DMS153 treated with DMSO at 0.1 percent for 48 hours (cell line): ENCODE results near the gene MYCL.

Experiments used
- DNase-seq: peaks from one replicate; lab custom pipeline; 2025; ENCODE audit not compliant: unreplicated experiment; lab: John Stamatoyannopoulos, UW

The MYCL gene, protein sequence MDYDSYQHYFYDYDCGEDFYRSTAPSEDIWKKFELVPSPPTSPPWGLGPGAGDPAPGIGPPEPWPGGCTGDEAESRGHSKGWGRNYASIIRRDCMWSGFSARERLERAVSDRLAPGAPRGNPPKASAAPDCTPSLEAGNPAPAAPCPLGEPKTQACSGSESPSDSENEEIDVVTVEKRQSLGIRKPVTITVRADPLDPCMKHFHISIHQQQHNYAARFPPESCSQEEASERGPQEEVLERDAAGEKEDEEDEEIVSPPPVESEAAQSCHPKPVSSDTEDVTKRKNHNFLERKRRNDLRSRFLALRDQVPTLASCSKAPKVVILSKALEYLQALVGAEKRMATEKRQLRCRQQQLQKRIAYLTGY

DNA sequence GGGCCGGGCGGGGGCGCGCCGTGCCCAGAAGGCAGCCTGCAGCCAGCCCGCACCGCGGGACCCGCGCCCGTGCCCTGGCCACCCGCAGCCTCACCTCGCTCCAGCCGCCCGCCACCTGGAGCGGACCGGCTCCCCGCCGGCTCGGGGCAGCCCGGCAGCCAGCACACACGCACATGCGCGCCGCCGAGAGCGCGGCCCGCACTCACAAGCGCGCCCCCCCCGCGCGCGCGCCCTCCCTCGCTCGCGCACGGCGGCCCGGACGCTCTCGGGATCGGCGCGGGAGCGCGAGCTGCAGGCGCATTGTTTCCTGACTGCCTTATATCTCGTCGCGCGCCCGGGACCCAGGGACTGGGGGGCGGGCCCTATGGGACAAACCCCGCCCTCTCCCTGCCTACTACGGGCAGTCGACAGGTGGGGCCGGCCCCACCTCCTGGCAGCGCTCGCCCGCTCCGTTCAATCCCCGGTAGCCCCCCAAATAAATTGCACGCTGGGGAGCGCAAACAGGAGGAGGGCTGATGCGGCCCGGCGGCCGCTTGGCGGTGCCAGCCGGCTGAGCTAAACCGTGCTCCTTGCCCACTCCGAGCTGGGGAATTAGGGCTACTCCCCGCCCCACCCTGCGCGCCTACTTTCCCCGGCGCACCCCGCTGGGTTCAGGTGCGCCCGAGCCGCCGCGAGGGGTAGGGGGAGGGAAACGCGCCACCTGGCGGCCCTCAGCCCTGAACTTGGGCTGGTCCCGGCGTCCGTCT, at the start of gene MYCL:
Gene MYCL (minus strand): TSS at position 204 of the 746 bp plus-strand sequence. CDS start 483 bp downstream, outside the sequence.
- peak; percentile 100 for DNase-seq

DNA sequence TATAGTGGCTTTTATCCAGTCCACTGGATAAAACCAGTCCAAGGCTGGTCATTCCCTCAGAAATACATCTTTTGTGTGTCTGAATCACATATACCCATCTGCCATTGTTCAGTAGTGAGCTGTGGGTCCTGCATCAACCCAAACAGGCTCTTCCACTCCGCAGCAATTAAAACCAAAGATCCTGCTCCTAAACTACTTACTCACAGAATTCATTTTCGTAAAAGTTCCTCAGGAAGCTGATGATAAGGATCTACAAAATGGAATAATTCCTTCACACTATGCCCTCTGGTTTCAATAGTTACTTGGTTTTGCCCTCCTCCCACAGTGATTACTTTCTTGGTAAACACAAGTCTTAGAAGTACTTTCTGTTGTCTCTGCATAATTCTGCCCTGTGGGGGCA, 48.2 kb upstream of the MYCL start:
- no peak for DNase-seq

DNA sequence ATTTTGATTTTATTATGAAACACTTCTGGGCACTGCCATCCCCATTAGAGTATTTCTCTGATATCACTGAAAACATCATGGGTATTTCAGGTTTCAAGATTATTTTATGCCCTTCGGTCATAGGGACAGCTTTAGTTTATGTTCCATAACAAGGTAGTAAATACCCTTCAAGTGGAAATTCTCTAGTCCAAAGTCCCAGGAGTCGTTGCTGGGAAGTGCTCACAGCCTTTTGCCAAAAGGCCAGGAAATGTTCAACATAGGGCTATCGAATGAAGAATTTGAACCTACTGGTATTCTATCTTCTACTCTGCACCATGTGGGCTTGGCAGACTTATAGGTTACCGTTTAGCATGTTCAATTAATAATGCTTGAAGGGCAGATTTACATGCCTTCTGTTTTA, 45.5 kb upstream of the MYCL start:
- no peak for DNase-seq

DNA sequence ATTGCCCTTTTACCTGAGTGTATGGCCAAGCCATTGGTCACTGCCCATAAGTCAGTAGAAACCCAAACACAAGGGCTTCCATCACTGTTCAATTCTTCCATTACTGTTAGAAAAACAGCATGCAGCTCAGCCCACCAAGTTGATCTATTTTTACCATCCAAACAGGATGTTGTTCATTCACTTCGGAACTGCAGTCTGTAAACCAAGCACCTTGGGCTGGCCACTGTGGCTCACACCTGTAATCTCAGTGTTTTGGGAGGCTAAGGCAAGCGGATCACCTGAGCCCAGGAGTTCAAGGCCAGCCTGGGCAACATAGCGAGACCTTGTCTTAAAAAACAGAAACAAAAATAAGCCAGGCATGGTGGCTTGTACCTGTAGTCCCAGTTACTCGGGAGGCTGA, 44.5 kb upstream of the MYCL start:
- DNase-seq = no peak

DNA sequence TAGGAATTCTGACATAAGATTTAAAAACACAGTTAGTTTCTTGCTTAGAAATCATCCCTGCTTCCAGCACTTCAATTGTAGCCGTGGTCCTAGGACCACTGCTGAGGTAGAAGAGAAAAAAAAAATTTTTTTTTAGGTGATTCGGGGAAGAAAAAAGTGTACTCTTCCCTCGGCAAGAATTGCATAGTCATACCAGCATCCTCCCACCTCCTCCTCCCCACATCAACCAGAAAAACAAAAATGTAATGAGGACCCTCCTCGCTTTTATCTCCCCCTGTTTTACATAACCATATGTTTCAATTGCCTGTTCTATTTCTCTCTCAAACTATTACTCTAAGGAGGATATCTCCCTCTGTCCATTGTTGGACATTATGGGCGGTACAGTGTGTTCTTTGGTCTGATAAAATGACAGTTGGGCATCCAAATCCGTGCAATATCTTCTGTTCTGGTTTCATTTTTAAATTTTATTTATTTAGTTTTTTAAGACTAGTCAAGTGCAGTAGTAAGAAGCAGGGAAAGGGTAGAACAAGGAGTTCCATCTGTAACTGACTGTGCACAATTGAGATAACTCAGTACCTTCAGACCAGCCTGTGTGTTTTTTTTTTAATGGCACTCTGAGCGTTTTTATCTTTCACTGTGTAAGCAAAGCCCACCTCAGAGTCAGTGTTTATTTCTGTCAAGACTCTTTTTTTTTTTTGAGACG, 42.8 kb upstream of the MYCL start:
- no peak for DNase-seq

DNA sequence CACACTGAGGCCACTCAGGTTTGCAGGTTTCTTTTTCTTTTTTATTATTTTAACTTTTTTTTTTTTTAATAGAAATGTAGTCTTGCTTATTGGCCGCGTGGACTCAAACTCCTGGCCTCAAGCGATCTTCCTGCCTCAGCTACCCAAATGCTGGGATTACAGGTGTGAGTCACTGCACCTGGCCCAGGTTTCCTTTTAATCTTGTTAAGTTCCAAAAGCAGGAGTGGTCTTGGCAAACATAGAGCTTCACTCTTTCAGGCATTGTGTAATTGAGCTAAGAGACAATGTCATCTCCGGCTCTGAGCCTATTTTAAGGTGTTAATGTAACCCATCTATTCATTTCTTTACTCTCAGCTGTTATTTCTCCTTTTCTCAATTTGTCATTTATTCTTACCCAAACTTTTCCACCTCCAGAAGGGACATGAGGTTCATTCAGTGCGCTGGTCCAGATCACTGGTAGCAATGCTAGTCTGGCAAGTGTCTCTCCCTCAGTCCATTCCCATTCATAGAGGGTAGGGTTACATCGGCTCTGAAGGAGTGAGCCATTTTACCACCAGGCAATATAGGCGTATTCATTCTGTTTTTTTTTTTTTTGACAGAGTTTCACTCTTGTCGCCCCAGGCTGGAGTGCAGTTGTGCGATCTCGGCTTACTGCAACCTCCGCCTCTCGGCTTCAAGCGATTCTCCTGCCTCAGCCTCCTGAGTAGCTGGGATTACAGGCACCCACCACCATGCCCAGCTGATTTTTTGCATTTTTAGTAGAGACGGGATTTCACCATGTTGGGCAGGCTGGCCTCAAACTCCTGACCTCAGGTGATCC, 42.0 kb upstream of the MYCL start:
- DNase-seq = no peak

DNA sequence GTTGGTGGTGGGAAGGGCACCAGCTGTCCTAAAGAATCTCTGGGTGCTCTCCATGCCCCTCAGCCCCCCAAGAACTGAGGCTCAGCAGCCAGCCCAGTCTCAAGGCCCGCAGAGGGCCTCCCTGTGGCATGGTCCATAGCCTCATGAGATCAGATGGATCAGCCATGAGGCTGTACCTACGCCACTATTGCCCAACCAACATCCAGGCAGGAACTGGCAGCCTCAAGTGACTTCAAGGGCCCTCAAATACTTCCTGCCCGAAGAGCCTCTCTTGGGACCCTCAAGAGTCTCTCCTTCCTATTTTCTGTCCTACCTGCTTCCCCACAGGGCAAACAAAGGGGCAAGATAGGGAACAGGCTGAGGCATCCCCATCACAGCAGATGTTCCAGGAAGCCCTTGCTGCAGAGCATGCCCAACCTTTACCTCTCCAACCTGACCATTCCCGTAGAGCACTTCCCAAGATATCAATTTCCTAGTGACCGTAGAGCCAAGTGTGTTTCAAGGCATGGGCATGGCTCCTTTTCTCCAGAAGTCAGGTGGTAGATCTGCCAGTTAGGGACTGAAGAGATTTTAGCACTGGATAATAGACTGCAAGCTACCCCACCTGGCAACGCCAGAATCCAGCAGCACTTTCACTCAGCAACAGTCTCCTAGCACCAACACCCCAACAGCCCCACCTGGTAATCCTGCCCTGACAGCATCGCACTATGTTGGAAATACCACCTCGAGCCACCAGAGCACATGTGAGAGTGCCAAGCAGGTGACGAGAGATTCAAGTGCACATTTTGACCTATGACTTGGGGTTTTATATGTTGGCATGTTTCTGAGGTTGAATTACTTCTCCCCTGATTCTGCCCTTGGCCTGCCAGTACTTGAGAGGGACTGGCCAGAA, 39.5 kb upstream of the MYCL start:
- DNase-seq = no peak

DNA sequence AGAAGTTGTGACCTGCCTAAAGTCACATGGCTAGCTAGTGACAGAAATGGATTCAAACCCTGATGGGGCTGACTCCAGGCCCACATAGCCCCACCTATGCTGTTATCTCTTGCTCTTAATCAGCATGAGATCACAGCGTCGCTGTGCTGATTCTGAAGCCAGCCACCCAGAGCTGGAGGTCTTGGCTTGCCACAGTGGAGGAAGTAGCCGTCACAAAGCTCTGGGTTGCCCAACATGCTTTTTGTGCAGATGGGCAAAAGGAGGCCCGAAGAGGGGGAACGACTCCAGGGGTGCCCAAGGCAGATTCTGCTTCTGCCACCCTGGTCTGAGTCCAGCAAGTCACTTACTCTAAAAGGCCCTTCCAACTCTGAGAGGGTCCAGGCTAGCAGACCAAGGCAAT, 38.5 kb upstream of the MYCL start:
- no peak for DNase-seq

DNA sequence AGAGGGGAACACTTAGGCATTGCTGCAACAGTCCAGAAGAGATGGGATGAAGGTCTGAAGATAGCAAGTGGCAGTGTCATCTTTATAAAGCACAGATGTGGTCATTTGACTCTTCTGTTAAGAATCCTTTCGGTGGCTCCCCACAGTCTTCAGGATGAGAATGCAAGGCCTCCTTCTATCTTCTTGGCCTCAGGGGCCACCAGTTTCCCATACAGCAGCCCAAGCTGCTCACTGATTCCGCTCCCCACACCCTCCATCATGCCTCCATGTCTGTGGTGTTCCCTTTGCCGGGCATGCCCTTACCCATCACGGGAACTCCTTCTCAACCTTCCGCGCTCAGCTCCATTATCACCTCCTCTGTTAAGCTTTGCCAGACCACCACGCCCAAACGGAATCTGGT, 37.1 kb upstream of the MYCL start:
- DNase-seq = no peak

DNA sequence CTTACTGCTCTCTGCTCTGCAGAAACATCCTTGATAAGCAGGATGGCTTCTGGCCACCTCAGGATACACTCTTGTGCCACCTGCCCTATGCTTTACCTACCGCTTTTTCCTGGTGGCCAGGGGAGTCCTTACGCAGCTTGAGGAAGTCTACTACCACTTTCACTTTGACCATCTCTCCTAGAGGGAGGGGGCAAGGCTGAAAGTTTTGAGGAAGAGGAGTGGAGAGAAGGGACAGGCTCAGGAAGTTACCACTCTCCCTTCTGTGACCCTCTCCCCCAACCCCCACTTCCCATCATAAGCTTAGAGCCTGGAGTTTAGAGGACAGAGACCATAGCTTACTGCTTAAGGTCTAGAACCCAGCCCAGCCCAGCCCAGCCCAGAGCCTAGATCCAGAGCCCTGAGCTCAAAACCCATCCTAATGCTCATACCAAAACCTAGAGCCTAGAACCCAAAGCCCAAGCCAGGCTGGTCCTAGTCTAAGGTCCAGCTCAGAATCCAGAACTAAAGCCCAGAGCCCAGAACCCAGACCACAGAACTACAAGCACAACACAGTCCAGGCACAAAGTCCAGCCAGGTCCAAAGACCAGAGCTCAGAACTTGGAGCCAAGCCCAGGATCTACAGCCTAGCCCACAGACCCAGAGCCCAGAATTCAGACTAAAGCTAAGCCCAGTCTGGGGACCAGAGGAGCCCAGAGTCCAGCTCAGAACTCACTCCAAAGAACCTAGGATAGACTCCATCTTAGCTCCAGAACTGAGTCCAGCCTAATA, 35.2 kb upstream of the MYCL start:
- DNase-seq = no peak

DNA sequence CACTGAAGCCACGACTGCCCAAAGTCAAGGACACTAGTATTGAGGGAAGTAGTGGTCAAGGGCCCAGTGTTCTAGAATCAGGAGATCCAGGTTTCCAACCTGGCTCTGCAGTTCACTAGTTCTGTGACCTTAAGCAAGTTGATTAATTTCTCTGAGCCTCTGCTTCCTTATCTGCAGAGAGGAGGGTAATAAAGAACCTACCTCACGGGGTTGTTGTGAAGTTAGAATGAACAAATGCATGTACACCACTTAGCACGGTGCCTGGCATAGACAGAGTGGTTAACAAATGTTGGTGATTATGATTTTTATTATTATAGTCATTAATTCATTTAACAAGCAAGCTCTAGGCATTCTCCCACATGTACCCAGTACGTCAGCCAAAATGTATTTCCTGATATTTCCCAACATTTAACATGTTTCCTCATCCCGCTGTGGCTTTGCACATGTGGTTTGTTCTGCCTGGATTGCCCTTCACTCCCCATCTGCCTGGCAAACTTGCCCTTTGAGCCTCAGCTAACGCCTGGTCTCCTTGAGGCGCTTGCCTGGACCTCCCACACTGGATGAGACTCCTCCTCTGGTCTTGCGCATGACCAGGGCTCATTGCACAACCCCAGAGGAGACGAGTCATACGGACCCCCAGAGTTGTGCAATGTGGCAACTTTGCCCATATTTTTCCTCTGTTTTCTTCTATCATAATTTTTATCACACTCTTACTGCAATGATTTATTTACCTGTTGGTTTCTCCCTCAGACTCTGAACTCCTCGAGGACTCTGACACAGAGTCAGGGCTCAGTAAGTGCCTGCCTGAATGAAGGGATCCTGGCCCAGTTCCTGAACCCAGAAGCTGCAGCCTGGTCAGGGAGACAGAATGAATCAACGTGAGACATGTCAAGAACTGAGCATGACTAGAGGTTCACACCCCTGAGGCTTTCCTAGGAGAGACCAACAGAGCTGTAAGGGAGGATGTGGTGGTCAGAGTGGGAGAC, 32.5 kb upstream of the MYCL start:
- no peak for DNase-seq

DNA sequence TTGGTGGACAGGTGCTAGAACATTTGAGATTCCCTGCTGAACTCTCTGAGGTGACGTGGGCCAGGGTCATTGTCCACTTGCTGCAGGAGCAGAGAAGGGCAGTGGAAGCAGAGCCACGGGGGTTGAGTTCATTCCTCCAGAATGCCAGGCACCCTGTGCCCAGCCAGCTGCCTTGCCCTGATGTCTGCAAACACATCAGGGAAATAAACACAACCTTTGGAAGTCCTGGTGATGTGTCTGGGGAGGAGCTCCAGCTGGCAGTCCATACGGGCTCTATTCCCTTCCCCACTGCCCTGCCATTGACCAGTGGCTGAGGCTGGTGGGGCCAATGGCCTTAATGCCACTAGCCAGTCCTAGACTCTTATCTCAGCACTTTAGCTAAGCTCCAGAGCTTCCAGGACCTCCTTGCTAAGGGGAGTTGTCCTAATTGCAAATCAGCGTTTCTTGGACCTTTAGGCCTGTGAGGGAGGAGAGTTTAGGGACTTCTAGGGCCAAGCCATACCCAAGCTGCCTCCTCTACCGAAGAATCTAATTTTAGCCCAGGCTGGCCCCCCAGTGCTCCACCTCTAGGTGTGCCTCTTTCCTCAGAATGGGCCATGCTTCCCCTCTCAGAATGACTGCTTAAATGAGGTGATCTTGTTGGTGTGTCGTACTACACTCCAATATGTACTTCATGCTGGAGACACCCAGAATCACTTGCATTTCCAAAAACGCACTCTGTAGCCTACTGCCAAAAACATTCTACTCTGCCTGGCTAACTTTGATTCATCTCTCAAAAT, 27.3 kb upstream of the MYCL start:
- no peak for DNase-seq

DNA sequence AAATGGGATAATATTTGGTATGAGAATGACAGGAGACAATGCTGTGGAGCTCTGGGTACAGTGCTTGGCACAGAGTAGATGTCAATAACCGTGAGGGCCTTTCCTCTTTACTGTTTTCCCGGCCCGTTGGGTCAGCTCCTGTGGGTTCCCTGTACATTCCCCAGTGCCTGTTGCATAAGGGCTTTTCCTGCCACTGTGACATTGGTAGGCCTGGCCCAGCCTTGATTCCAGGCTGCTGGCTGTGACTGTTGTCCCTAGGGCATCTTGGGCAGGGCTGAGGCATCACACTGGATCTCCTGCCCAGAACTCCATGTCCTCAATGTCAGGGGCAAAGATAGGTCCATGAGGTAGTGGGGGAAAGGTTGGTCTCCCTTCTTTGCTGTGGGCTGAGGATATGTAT, 25.8 kb upstream of the MYCL start:
- DNase-seq = no peak

DNA sequence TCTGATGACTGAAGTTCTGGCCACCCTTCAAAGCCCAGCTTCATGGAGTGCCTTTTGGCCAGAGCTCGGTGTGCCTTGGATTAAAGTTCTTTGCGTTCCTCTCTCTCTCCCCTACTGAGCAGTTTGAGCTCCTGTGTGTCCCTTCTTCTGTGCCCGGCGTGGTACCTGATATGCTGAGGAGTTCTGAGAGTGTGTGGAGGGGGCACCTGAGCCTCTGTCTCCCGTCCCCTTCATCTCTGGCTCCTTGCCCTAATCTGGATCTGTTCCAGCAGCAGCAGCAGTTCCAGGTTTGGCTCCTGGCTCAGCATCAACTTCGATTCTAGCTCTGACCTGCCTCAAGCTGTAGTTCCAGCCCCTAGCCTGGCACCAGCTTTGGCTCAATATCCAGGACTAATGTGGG, 25.1 kb upstream of the MYCL start:
- DNase-seq = no peak

DNA sequence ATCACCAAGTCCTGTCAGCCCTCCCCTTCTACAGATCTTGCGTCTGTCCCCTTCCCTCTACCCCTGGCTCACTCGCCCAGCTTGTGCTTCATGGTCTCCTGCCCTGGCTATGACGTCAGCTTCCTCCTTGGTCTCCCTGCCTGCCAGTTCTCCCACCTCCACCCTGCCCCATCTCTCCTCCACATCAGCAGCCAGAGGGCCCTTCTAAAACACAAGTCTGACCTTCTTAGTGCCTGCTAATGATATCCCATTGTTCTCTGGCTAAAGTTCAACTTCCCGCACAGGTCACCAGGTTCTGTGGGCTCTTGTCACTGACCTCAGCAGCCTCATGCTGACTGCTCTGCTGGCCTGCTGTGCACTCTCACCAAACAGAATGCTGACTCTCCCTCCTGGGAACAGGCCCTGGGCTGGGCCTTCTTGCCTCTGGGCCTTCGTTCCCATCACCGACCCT, 24.7 kb upstream of the MYCL start:
- no peak for DNase-seq

DNA sequence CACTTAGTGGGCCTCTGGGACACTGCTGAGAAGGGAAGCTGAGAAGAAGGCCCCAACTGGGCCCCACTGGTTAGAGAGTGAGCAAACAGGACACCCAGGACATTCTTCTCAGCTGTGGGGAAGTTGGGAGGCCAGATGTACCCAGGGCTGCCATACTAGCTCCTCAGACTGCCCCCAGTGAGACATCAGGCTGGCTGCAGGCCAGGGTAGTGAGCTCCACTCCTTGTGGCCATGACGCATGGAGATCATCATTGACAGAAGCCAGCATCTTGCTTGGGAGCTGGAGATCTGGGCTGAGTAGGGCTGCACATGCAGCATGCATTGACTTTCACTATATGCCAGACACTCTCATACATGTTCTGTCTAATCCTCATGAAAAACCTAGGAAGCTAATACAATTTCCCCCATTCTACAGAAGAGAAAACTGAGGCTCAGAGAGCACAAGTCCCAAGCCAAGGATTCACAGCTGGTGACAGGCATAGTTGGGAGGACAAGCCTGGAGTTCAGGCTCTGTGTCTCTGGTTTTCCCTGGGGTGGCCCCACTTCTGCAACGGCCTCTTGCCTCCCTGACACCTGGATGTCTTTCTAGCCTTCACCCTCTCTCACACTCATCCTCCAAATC, 24.1 kb upstream of the MYCL start:
- DNase-seq = no peak

DNA sequence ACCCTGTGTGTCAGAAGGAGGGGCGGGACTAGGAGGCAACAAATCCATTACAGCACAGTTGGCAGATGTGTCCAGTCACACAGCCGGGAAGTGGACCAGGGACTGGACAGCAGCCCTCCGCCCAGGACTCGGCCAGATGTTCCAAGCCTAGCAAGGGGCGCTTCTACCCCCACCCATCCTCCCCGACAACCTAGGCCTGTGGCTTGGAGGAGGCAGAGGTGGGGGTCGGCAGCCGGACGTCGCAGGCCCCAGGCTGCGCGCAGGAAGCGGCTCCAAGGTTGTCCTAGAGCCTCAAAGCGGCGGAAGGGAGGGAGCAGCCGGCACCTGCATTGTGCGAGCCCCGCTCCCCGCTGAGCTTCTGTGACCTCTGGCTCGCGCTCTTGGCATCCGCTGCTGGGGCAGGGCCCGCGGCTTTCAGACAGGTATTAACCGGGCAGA, 20.6 kb upstream of the MYCL start:
- DNase-seq = peak; percentile 62
